GM12891 (cell line): ENCODE measurements around the gene ERCC3.

ENCODE experiments used
- POLR2A ChIP-seq: IDR thresholded peaks from 2 replicates; pipeline ENCODE4 v1.6.1; 2011; ENCODE audit warnings: low read depth, low read length, control low read depth
- POLR2AphosphoS5 ChIP-seq: IDR thresholded peaks from 2 replicates; pipeline ENCODE4 v1.6.1; 2011; ENCODE audit warnings: low read depth, low read length, control low read depth
- SPI1 ChIP-seq: IDR thresholded peaks from 2 replicates; pipeline ENCODE4 v1.6.1; 2011; ENCODE audit warnings: low read depth, low read length, control low read depth

- TF ChIP-seq POLR2A: no peak
- TF ChIP-seq POLR2AphosphoS5: no peak
- no peak for TF ChIP-seq SPI1
Measured at GRCh38 chr2:127218812-127219170, 75.2 kb downstream of the ERCC3 start.
